Natural killer cell treated with Interleukin-12 subunit alpha and Interleukin-12 subunit beta and Interleukin-15 and Interleukin-18, amount 100 ng/mL, for 72 hours (primary cell): ENCODE measurements around the gene USP25. TPM values are rescaled to one million over a fixed set of nuclear protein-coding genes. Genes with fewer than 3 reads are reported as not detected.

Source experiments
- ATAC-seq, 2 donors: fragments of 150-1000 bp; cut with Tn5 transposase in 1 of 2; sonication (Bioruptor Pico), chemical (Tn5 transposase) in 1 of 2; 2 replicates each; pipeline ENCODE4 v1.10.0; 2021
- DNase-seq: peaks from one replicate; pipeline ENCODE4 v3.0.0; 2022; ENCODE audit warnings: low spot score
- H3K27ac Mint-ChIP-seq, 2 donors: 1 replicate in 1 of 2; 2 replicates in 1 of 2; pipeline ENCODE4 v1.8.0; 2022; ENCODE audit warnings: mixed read lengths in 2 of 2, mild to moderate bottlenecking in 1 of 2, moderate library complexity in 1 of 2
- H3K27me3 Mint-ChIP-seq, 2 donors: 1 replicate in 1 of 2; 2 replicates in 1 of 2; pipeline ENCODE4 v1.8.0; 2022; ENCODE audit warnings: mixed read lengths in 2 of 2
- H3K36me3 Mint-ChIP-seq: one replicate; pipeline ENCODE4 v1.8.0; 2022; ENCODE audit warnings: mixed read lengths
- H3K4me1 Mint-ChIP-seq, 2 donors: 1 replicate in 1 of 2; 2 replicates in 1 of 2; pipeline ENCODE4 v1.8.0; 2022; ENCODE audit warnings: low read depth in 2 of 2, mixed read lengths in 2 of 2, mild to moderate bottlenecking in 1 of 2
- H3K4me3 Mint-ChIP-seq: one replicate; pipeline ENCODE4 v1.8.0; 2022; ENCODE audit warnings: mixed read lengths
- H3K9me3 Mint-ChIP-seq: 2 replicates; pipeline ENCODE4 v1.8.0; 2022; ENCODE audit warnings: mixed read lengths
- total RNA-seq, 2 donors: library from RNA; stranded (reverse); gene quantifications; one replicate each; pipeline ENCODE4 v1.2.3, GENCODE V29; 2022

USP25 gene
- total RNA-seq, 2 donors from 2014 or later, result 35.6 to 39.7 TPM

- peaks cover 59 to 66% of the 10 kb centered on the region in 2 donors for H3K4me1 Mint-ChIP-seq
- DNase-seq (no peak), ATAC-seq (no peak)
- H3K9me3 Mint-ChIP-seq, result peaks cover 5% of the 10 kb centered on the region
- H3K27me3 Mint-ChIP-seq, result no peaks in the 10 kb centered on the region
- no peak overlapping the region for H3K27ac Mint-ChIP-seq
- H3K36me3 Mint-ChIP-seq, result no peaks in the 10 kb centered on the region
- H3K4me3 Mint-ChIP-seq, result no peak overlapping the region
Measured at GRCh38 chr21:15755125-15755524, 25.3 kb downstream of the USP25 start.

- H3K4me1 Mint-ChIP-seq, result peaks cover 57 to 61% of the 10 kb centered on the region in 2 donors
- H3K27me3 Mint-ChIP-seq, result no peaks in the 10 kb centered on the region
- no peak for DNase-seq
- H3K36me3 Mint-ChIP-seq, result peaks cover 8% of the 10 kb centered on the region
- peaks cover 5% of the 10 kb centered on the region for H3K9me3 Mint-ChIP-seq
- H3K27ac Mint-ChIP-seq, result no peak overlapping the region
- no peak for ATAC-seq
- no peak overlapping the region for H3K4me3 Mint-ChIP-seq
Measured at GRCh38 chr21:15759469-15759868, 29.7 kb downstream of the USP25 start.

GRCh38 chr21:15761507-15762100 is 31.8 kb downstream of the USP25 start:
- peaks cover 8% of the 10 kb centered on the region for H3K36me3 Mint-ChIP-seq
- H3K4me3 Mint-ChIP-seq, result no peak overlapping the region
- H3K4me1 Mint-ChIP-seq, result peaks cover 41 to 56% of the 10 kb centered on the region in 2 donors
- H3K27me3 Mint-ChIP-seq, result no peaks in the 10 kb centered on the region
- ATAC-seq, result no peak
- peak overlapping the region in 1 of 2 donors; percentile 54 for H3K27ac Mint-ChIP-seq
- peaks cover 5% of the 10 kb centered on the region for H3K9me3 Mint-ChIP-seq
- no peak for DNase-seq

GRCh38 chr21:15763359-15763758 is 33.6 kb downstream of the USP25 start:
- Mint-ChIP-seq H3K9me3 (no peaks in the 10 kb centered on the region), H3K27me3 (no peaks in the 10 kb centered on the region), H3K27ac (peak overlapping the region in 1 of 2 donors; percentile 54), H3K4me3 (no peak overlapping the region), H3K36me3 (peaks cover 15% of the 10 kb centered on the region), H3K4me1 (peaks cover 36 to 49% of the 10 kb centered on the region in 2 donors)
- ATAC-seq, result peak; percentile 69 to 80
- no peak for DNase-seq

- DNase-seq, result no peak
- Mint-ChIP-seq H3K9me3 (no peaks in the 10 kb centered on the region), H3K4me3 (no peak overlapping the region), H3K4me1 (peaks cover 33 to 43% of the 10 kb centered on the region in 2 donors), H3K36me3 (peaks cover 15% of the 10 kb centered on the region), H3K27me3 (no peaks in the 10 kb centered on the region), H3K27ac (peak overlapping the region in 1 of 2 donors; percentile 2)
- no peak for ATAC-seq
Measured at GRCh38 chr21:15764878-15765277, 35.1 kb downstream of the USP25 start.

GRCh38 chr21:15766952-15767603 is 37.3 kb downstream of the USP25 start:
- DNase-seq (no peak), ATAC-seq (no peak)
- Mint-ChIP-seq H3K36me3 (peaks cover 15% of the 10 kb centered on the region), H3K27ac (peak overlapping the region in 1 of 2 donors; percentile 30), H3K4me1 (peaks cover 38 to 40% of the 10 kb centered on the region in 2 donors), H3K27me3 (no peaks in the 10 kb centered on the region), H3K9me3 (no peaks in the 10 kb centered on the region), H3K4me3 (no peak overlapping the region)

- Mint-ChIP-seq H3K9me3 (no peaks in the 10 kb centered on the region), H3K27ac (no peak overlapping the region), H3K4me3 (no peak overlapping the region), H3K4me1 (peaks cover 36 to 37% of the 10 kb centered on the region in 2 donors), H3K27me3 (no peaks in the 10 kb centered on the region), H3K36me3 (peaks cover 9% of the 10 kb centered on the region)
- ATAC-seq (no peak), DNase-seq (no peak)
Measured at GRCh38 chr21:15768045-15768601, 38.3 kb downstream of the USP25 start.

- DNase-seq (no peak), ATAC-seq (no peak)
- H3K36me3 Mint-ChIP-seq, result peaks cover 7% of the 10 kb centered on the region
- H3K27me3 Mint-ChIP-seq, result no peaks in the 10 kb centered on the region
- no peak overlapping the region for H3K27ac Mint-ChIP-seq
- no peak overlapping the region for H3K4me3 Mint-ChIP-seq
- no peaks in the 10 kb centered on the region for H3K9me3 Mint-ChIP-seq
- H3K4me1 Mint-ChIP-seq, result peaks cover 38 to 40% of the 10 kb centered on the region in 2 donors
Measured at GRCh38 chr21:15768853-15769252, 39.1 kb downstream of the USP25 start.

- H3K4me3 Mint-ChIP-seq, result no peak overlapping the region
- H3K27ac Mint-ChIP-seq, result no peak overlapping the region
- H3K4me1 Mint-ChIP-seq, result peaks cover 37 to 49% of the 10 kb centered on the region in 2 donors
- peaks cover 7% of the 10 kb centered on the region for H3K36me3 Mint-ChIP-seq
- ATAC-seq (no peak), DNase-seq (no peak)
- H3K9me3 Mint-ChIP-seq, result peaks cover 3% of the 10 kb centered on the region
- no peaks in the 10 kb centered on the region for H3K27me3 Mint-ChIP-seq
Measured at GRCh38 chr21:15771311-15771710, 41.5 kb downstream of the USP25 start.

- Mint-ChIP-seq H3K9me3 (peaks cover 3% of the 10 kb centered on the region), H3K27me3 (no peaks in the 10 kb centered on the region), H3K4me1 (peaks cover 38 to 57% of the 10 kb centered on the region in 2 donors), H3K36me3 (peaks cover 1% of the 10 kb centered on the region), H3K4me3 (no peak overlapping the region), H3K27ac (no peak overlapping the region)
- DNase-seq (no peak), ATAC-seq (no peak)
Measured at GRCh38 chr21:15772654-15773053, 42.9 kb downstream of the USP25 start.

GRCh38 chr21:15774590-15774989 is 44.8 kb downstream of the USP25 start:
- Mint-ChIP-seq H3K4me1 (peaks cover 33 to 51% of the 10 kb centered on the region in 2 donors), H3K27me3 (no peaks in the 10 kb centered on the region), H3K4me3 (no peak overlapping the region), H3K9me3 (peaks cover 3% of the 10 kb centered on the region), H3K27ac (no peak overlapping the region), H3K36me3 (no peaks in the 10 kb centered on the region)
- no peak for ATAC-seq
- DNase-seq, result no peak

GRCh38 chr21:15775291-15775690 is 45.5 kb downstream of the USP25 start:
- DNase-seq (no peak), ATAC-seq (no peak)
- no peak overlapping the region for H3K27ac Mint-ChIP-seq
- H3K36me3 Mint-ChIP-seq, result peaks cover under 1% of the 10 kb centered on the region
- no peak overlapping the region for H3K4me3 Mint-ChIP-seq
- no peaks in the 10 kb centered on the region for H3K27me3 Mint-ChIP-seq
- peaks cover 3% of the 10 kb centered on the region for H3K9me3 Mint-ChIP-seq
- H3K4me1 Mint-ChIP-seq, result peaks cover 31 to 50% of the 10 kb centered on the region in 2 donors

GRCh38 chr21:15775981-15776380 is 46.2 kb downstream of the USP25 start:
- Mint-ChIP-seq H3K36me3 (peaks cover 7% of the 10 kb centered on the region), H3K4me3 (peak overlapping the region; percentile 11)

GRCh38 chr21:15776818-15777217 is 47.0 kb downstream of the USP25 start:
- peak overlapping the region; percentile 50 to 61 for H3K27ac Mint-ChIP-seq
- peaks cover 3% of the 10 kb centered on the region for H3K9me3 Mint-ChIP-seq
- H3K4me3 Mint-ChIP-seq, result peak overlapping the region; percentile 42
- ATAC-seq, result no peak
- H3K27me3 Mint-ChIP-seq, result no peaks in the 10 kb centered on the region
- peaks cover 11% of the 10 kb centered on the region for H3K36me3 Mint-ChIP-seq
- H3K4me1 Mint-ChIP-seq, result peaks cover 25 to 46% of the 10 kb centered on the region in 2 donors
- DNase-seq, result no peak

More at GRCh38 chr21:15775981-15776380, 46.2 kb downstream of the USP25 start:
- Mint-ChIP-seq H3K27ac (peak overlapping the region; percentile 50 to 61), H3K27me3 (no peaks in the 10 kb centered on the region), H3K9me3 (peaks cover 3% of the 10 kb centered on the region), H3K4me1 (peaks cover 31 to 51% of the 10 kb centered on the region in 2 donors)
- ATAC-seq, result peak in 1 of 2 donors; percentile 38
- no peak for DNase-seq
